ENCODE data around the gene CACNA2D3.

CACNA2D3 gene

GRCh38 chr3:54681706-54682105, 559.4 kb downstream of the CACNA2D3 start:
- H3K27me3 ChIP-seq: no peaks in the 10 kb centered on the region
- TF ChIP-seq, protein P1, sequence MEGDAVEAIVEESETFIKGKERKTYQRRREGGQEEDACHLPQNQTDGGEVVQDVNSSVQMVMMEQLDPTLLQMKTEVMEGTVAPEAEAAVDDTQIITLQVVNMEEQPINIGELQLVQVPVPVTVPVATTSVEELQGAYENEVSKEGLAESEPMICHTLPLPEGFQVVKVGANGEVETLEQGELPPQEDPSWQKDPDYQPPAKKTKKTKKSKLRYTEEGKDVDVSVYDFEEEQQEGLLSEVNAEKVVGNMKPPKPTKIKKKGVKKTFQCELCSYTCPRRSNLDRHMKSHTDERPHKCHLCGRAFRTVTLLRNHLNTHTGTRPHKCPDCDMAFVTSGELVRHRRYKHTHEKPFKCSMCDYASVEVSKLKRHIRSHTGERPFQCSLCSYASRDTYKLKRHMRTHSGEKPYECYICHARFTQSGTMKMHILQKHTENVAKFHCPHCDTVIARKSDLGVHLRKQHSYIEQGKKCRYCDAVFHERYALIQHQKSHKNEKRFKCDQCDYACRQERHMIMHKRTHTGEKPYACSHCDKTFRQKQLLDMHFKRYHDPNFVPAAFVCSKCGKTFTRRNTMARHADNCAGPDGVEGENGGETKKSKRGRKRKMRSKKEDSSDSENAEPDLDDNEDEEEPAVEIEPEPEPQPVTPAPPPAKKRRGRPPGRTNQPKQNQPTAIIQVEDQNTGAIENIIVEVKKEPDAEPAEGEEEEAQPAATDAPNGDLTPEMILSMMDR (IDR thresholded peaks at IDR 0.05): no peak
- H3K27ac ChIP-seq: no peak overlapping the region
- no peak overlapping the region for H3K4me3 ChIP-seq
- intact Hi-C loops (cut with DNase I; ENCODE audit: low total_unique reads): no loop called here
- no peaks in the 10 kb centered on the region for H3K9me3 ChIP-seq
- H3K36me3 ChIP-seq: no peaks in the 10 kb centered on the region
- DNase-seq: no peak
- H3K4me1 ChIP-seq: no peaks in the 10 kb centered on the region

DNA sequence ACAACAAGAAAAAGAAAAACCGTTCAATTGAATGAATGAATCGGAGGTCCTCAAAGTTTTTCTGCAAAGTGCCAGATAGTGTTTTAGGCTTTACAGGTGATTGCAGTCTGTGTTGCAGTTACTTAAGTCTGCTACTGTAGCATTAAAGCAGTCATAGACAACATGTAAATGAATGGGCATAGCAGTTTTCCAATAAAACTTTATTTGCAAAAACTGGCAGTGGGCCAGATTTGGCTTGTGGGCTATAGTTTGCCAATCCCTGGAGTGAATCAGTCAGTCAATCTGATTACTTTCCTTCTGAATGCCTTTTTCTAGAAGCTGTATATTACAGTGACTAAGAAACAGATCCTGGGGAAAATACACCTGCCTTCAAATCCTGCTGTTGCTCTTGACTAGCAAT, 562.9 kb downstream of the CACNA2D3 start:
- no peaks in the 10 kb centered on the region for H3K27me3 ChIP-seq
- no peak overlapping the region for H3K4me3 ChIP-seq
- no peak for DNase-seq
- TF ChIP-seq, protein P1 (IDR thresholded peaks at IDR 0.05): no peak
- no peaks in the 10 kb centered on the region for H3K4me1 ChIP-seq
- no peaks in the 10 kb centered on the region for H3K9me3 ChIP-seq
- H3K36me3 ChIP-seq: no peaks in the 10 kb centered on the region
- no peak overlapping the region for H3K27ac ChIP-seq
- intact Hi-C loops (cut with DNase I; ENCODE audit: low total_unique reads): no loop called here

- H3K36me3 ChIP-seq: no peaks in the 10 kb centered on the region
- TF ChIP-seq, protein P1 (IDR thresholded peaks at IDR 0.05): no peak
- no peaks in the 10 kb centered on the region for H3K4me1 ChIP-seq
- no peak for DNase-seq
- H3K27me3 ChIP-seq: no peaks in the 10 kb centered on the region
- no peak overlapping the region for H3K27ac ChIP-seq
- intact Hi-C loops (cut with DNase I; ENCODE audit: low total_unique reads): no loop called here
- H3K9me3 ChIP-seq: no peaks in the 10 kb centered on the region
- H3K4me3 ChIP-seq: no peak overlapping the region
These were observed 569.0 kb downstream of the CACNA2D3 start for GRCh38 chr3:54691289-54691771.

DNA sequence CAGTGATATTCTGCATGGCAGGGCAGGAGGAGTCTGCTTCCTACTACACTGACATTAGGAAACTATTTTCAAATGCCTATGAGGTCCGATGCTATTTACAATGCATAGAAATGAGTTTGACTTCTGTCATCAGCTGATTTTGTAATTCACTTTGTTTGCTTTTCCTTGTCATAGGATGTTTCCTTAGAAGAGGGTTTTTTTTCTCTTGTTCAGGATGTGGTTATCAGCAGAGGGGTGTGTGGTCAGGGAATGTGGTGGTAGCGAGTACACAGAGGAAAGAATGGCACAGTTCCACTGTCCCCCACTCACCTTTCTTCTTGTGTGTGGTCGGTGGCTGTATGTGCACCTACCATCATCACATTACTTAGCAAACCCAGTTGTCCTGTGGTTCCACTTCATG, 574.0 kb downstream of the CACNA2D3 start:
- intact Hi-C loops (cut with DNase I; ENCODE audit: low total_unique reads): no loop called here
- no peak for DNase-seq

DNA sequence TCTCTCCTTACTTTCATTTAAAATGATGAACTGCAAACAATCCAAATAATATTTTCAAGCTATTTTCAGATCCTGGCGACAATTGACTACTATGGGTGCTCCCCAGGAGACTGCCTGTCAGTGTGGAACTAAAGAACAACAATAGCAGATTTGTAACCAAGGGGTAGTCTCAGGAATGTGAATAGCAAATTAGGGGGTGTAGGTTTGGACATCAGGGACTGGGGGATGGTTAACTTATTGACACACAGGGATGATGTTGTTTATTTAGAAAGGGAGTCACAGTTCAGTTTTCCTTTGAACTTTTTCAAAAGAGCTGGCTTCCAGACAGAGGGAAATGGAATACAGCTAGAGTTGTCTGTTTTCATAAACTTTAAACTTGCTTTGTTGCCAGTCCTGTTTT, 575.7 kb downstream of the CACNA2D3 start:
- Histone ChIP-seq H3K4me1 (no peaks in the 10 kb centered on the region), H3K27ac (no peak overlapping the region), H3K36me3 (no peaks in the 10 kb centered on the region), H3K9me3 (no peaks in the 10 kb centered on the region), H3K4me3 (no peak overlapping the region), H3K27me3 (no peaks in the 10 kb centered on the region)
- intact Hi-C loops (cut with DNase I; ENCODE audit: low total_unique reads): no loop called here
- no peak for DNase-seq
- TF ChIP-seq, protein P1 (IDR thresholded peaks at IDR 0.05): no peak

More for the DNA sequence above, 574.0 kb downstream of the CACNA2D3 start:
- no peaks in the 10 kb centered on the region for H3K9me3 ChIP-seq
- TF ChIP-seq, protein P1 (IDR thresholded peaks at IDR 0.05): no peak
- no peaks in the 10 kb centered on the region for H3K27me3 ChIP-seq
- H3K27ac ChIP-seq: no peak overlapping the region
- no peaks in the 10 kb centered on the region for H3K36me3 ChIP-seq
- no peaks in the 10 kb centered on the region for H3K4me1 ChIP-seq
- no peak overlapping the region for H3K4me3 ChIP-seq

GRCh38 chr3:54703923-54704322, 581.6 kb downstream of the CACNA2D3 start:
- no peak for DNase-seq
- TF ChIP-seq, protein P1 (IDR thresholded peaks at IDR 0.05): no peak
- H3K9me3 ChIP-seq: no peaks in the 10 kb centered on the region
- no peaks in the 10 kb centered on the region for H3K4me1 ChIP-seq
- intact Hi-C loops (cut with DNase I; ENCODE audit: low total_unique reads): no loop called here
- no peaks in the 10 kb centered on the region for H3K36me3 ChIP-seq
- H3K4me3 ChIP-seq: no peak overlapping the region
- no peak overlapping the region for H3K27ac ChIP-seq
- no peaks in the 10 kb centered on the region for H3K27me3 ChIP-seq
